ENCODE data around the gene CALM3. TPM values are rescaled to one million over a fixed set of nuclear protein-coding genes. Genes with fewer than 3 reads are reported as not detected.
A peak's percentile ranks its signal among the peaks of the same experiment; 100 is the strongest.

CALM3 gene
- total and polyA plus RNA-seq, 2 of the 13 experiments (the other 11 are each of a cell fraction or from before 2014, with no cell fraction given), result 239 to 258 TPM

GRCh38 chr19:46644720-46645119 is 43.6 kb downstream of the CALM3 start:
- Histone ChIP-seq H3K27ac (ENCODE audit: extremely low read length, insufficient read depth, low read length) (no peak overlapping the region), H3K4me3 (replicated peaks in 1 of 3; ENCODE audit: insufficient read depth in 1 of 3, low read depth in 2 of 3, low read length in 3 of 3) (no peak overlapping the region), H3K36me3 (replicated peaks in 1 of 2; ENCODE audit: control insufficient read depth in 1 of 2, insufficient read depth in 2 of 2, low read length in 2 of 2) (no peaks in the 10 kb centered on the region), H4K20me1 (ENCODE audit: insufficient read depth, low read length) (no peaks in the 10 kb centered on the region), H3K79me2 (ENCODE audit: insufficient read depth, low read length) (no peaks in the 10 kb centered on the region), H3K27me3 (ENCODE audit: control insufficient read depth in 1 of 2, insufficient read depth in 2 of 2, low read length in 2 of 2) (peaks cover 0 to 12% of the 10 kb centered on the region in 2 experiments; a peak in 3 of 5 replicates), H3K4me1 (ENCODE audit: insufficient read depth, low read length) (peaks cover 21% of the 10 kb centered on the region), H3K4me2 (ENCODE audit: low read depth, low read length) (peak overlapping the region; percentile 15; the same call in 1 of the 2 replicates), H3K9ac (ENCODE audit: insufficient read depth, low read depth, low read length) (no peak overlapping the region), H3K9me3 (ENCODE audit: low read length) (no peaks in the 10 kb centered on the region), H2AFZ (ENCODE audit: low read length) (no peak overlapping the region)
- 5% methylated on average over 3 of the region's 3 CpGs for WGBS (ENCODE audit: low lambda C conversion rate)
- TF ChIP-seq ZSCAN21 (CRISPR knock-in tag; IDR thresholded peaks at IDR 0.05; ENCODE audit: borderline replicate concordance), result no peak
- TF ChIP-seq SALL1 (CRISPR knock-in tag; IDR thresholded peaks at IDR 0.05), result peak; percentile 28; the same call in 1 of the 2 replicates
- no peak for TF ChIP-seq KIAA2018 (CRISPR knock-in tag; IDR thresholded peaks at IDR 0.05; ENCODE audit: borderline replicate concordance)
- no peak for TF ChIP-seq MATR3 (CRISPR knock-in tag; IDR thresholded peaks at IDR 0.05)
- no peak for TF ChIP-seq ZNF724P (CRISPR knock-in tag; IDR thresholded peaks at IDR 0.05; ENCODE audit: borderline replicate concordance)
- 0 out of 2 replicates have a peak, but pooled peaks have one; percentile 34 for TF ChIP-seq ZNF264 (CRISPR knock-in tag; IDR thresholded peaks at IDR 0.05)
- TF ChIP-seq, protein P1, sequence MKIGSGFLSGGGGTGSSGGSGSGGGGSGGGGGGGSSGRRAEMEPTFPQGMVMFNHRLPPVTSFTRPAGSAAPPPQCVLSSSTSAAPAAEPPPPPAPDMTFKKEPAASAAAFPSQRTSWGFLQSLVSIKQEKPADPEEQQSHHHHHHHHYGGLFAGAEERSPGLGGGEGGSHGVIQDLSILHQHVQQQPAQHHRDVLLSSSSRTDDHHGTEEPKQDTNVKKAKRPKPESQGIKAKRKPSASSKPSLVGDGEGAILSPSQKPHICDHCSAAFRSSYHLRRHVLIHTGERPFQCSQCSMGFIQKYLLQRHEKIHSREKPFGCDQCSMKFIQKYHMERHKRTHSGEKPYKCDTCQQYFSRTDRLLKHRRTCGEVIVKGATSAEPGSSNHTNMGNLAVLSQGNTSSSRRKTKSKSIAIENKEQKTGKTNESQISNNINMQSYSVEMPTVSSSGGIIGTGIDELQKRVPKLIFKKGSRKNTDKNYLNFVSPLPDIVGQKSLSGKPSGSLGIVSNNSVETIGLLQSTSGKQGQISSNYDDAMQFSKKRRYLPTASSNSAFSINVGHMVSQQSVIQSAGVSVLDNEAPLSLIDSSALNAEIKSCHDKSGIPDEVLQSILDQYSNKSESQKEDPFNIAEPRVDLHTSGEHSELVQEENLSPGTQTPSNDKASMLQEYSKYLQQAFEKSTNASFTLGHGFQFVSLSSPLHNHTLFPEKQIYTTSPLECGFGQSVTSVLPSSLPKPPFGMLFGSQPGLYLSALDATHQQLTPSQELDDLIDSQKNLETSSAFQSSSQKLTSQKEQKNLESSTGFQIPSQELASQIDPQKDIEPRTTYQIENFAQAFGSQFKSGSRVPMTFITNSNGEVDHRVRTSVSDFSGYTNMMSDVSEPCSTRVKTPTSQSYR (CRISPR knock-in tag; IDR thresholded peaks at IDR 0.05; ENCODE audit: borderline replicate concordance), result 0 out of 2 replicates have a peak, but pooled peaks have one; percentile 11
- 0 out of 2 replicates have a peak, but pooled peaks have one; percentile 32 for TF ChIP-seq ZNF12 (CRISPR knock-in tag; IDR thresholded peaks at IDR 0.05)
- TF ChIP-seq HNF4A (CRISPR knock-in tag; IDR thresholded peaks at IDR 0.05), result peak; percentile 64
- no peak for TF ChIP-seq SRY (CRISPR knock-in tag; IDR thresholded peaks at IDR 0.05)
- TF ChIP-seq HNF4G (IDR thresholded peaks at IDR 0.05; ENCODE audit: borderline replicate concordance, low read depth, low read length), result 0 out of 2 replicates have a peak, but pooled peaks have one; percentile 25
- no peak for TF ChIP-seq HNF4G (CRISPR knock-in tag; IDR thresholded peaks at IDR 0.05; ENCODE audit: borderline replicate concordance, low read depth)
- TF ChIP-seq ZNF629 (CRISPR knock-in tag; conservative IDR thresholded peaks at IDR 0.05), result 0 out of 2 replicates have a peak, but pooled peaks have one; percentile 17
- 0 out of 2 replicates have a peak, but pooled peaks have one; percentile 15 for TF ChIP-seq HOXA3 (CRISPR knock-in tag; IDR thresholded peaks at IDR 0.05)
- no peak for TF ChIP-seq ZNF749 (CRISPR knock-in tag; IDR thresholded peaks at IDR 0.05; ENCODE audit: borderline replicate concordance)
- POLR2A ChIA-PET, result interaction anchor here (1.3 kb wide), 1 partner anchor 16 kb away, joined by 3 read pairs; the partner anchor contains the start of gene DACT3
- intact Hi-C loops (cut with micrococcal nuclease; ENCODE audit: unreplicated experiment) (no loop called here), in situ Hi-C loops (cut with HindIII; ENCODE audit: extremely low pct_ligation_motif_present, low pct_unique_long_range_greater_than_20kb) (no loop called here)
- FAIRE-seq (peak; percentile 42), DNase-seq (ENCODE audit: low spot score) (no peak), ATAC-seq (peak; percentile 82)
- CTCF ChIA-PET (ENCODE audit: low intra/inter-chr PET ratio, low total read pairs), result no interaction called here
- BruUV-seq (replicated peaks), result no TSS peak

All from HepG2 (cell line).